OCI-LY3 (cell line): ENCODE data around the gene PLCL1.

ENCODE experiments used
- EZH2phosphoT487 ChIP-seq: fragments of 200-600 bp; shearing (Covaris generic); IDR thresholded peaks from 2 replicates; pipeline ENCODE4 v1.6.1; 2018; ENCODE audit warnings: antibody characterized with exemption, mixed run types, low read depth
- TF ChIP-seq, protein P1 (sequence below): fragments of 200-600, 300-600 bp; sonication (generic); IDR thresholded peaks from 2 replicates; pipeline ENCODE4 v1.5.1; 2014; ENCODE audit warnings: antibody characterized with exemption, low read length, low read depth

GRCh38 chr2:198096002-198096401, 291.6 kb downstream of the PLCL1 start:
- TF ChIP-seq, protein P1, sequence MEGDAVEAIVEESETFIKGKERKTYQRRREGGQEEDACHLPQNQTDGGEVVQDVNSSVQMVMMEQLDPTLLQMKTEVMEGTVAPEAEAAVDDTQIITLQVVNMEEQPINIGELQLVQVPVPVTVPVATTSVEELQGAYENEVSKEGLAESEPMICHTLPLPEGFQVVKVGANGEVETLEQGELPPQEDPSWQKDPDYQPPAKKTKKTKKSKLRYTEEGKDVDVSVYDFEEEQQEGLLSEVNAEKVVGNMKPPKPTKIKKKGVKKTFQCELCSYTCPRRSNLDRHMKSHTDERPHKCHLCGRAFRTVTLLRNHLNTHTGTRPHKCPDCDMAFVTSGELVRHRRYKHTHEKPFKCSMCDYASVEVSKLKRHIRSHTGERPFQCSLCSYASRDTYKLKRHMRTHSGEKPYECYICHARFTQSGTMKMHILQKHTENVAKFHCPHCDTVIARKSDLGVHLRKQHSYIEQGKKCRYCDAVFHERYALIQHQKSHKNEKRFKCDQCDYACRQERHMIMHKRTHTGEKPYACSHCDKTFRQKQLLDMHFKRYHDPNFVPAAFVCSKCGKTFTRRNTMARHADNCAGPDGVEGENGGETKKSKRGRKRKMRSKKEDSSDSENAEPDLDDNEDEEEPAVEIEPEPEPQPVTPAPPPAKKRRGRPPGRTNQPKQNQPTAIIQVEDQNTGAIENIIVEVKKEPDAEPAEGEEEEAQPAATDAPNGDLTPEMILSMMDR: no peak
- TF ChIP-seq EZH2phosphoT487: no peak
